HG02759 (cell line): Measurements from ENCODE around the gene PPA2.

ENCODE experiments used
- ATAC-seq: cut with Tn5 transposase; IDR thresholded peaks from one replicate; pipeline ENCODE4 v1.9.1; 2021; ENCODE audit warnings: mild to moderate bottlenecking, moderate library complexity; ENCODE audit not compliant: unreplicated experiment

PPA2 gene

DNA sequence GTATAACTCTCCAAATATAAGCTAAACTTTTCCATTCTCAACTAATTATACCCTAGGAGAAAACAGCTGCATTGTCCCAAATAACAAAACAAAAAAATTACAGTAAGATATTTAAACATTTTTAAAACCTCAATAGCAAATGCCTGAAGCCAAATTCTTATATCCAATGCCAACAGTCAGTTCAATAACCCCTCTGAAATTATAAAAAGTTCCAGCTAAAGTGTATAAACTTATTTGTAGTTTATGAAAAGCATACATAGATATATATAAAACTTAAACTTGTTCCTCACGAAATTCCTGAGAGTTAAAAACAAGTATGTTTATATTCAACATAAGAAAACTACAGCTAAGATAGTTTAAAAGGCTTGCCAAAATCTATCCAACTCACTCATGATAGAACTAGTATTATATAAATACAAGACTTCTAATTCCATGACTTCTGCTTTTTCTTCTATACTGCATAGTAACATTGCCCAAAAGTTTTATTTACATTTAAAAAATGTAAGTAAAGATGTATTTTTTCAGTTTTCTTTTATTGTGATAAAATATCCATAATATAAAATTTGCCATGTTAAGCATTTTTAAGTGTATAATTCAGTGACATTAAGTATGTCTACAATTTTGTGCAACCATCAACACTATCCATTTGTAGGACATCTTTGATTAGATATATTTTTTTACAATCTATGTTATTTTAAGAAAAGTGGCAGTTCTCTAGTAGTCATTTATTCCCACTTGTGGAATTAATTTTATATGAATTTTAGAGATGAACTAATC is 72.8 kb downstream of the PPA2 start:
- ATAC-seq: no peak

DNA sequence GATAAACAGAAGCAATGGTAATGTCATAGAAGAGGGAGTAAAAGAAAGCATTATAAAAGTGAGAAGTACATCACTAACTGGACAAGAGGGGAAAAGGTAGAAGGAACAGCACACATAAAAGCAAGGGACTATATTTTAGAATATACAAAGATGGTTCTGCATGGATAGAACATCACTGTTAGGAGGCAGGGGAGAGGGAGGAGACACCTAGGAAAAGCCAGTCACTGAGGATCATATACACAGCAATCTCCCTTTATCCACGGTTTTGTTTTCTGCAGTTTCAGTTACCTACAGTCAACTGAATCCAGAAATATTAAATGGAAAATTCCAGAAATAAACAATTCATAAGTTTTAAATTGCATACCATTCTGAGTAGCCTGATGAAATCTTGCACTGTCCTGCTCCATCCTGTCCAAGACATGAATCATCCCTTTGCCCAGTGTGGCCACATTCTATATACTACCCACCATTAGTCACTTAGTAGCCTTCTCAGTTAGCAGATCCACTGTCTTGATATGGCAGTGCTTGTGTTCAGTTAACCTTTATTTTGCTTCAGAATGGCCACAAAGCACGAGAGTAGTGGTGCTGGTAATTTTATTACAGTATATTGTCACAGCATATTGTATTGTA is 74.2 kb downstream of the PPA2 start:
- no peak for ATAC-seq

GRCh38 chr4:105392858-105393257 is 81.0 kb downstream of the PPA2 start:
- no peak for ATAC-seq

- no peak for ATAC-seq
Measured at GRCh38 chr4:105389167-105389566, 84.7 kb downstream of the PPA2 start.

GRCh38 chr4:105387466-105387865 is 86.4 kb downstream of the PPA2 start:
- ATAC-seq: no peak

GRCh38 chr4:105386012-105386411 is 87.8 kb downstream of the PPA2 start:
- ATAC-seq: no peak

- no peak for ATAC-seq
Measured at GRCh38 chr4:105374071-105374470, 99.8 kb downstream of the PPA2 start.

GRCh38 chr4:105373324-105373723 is 100.5 kb downstream of the PPA2 start:
- ATAC-seq: no peak

DNA sequence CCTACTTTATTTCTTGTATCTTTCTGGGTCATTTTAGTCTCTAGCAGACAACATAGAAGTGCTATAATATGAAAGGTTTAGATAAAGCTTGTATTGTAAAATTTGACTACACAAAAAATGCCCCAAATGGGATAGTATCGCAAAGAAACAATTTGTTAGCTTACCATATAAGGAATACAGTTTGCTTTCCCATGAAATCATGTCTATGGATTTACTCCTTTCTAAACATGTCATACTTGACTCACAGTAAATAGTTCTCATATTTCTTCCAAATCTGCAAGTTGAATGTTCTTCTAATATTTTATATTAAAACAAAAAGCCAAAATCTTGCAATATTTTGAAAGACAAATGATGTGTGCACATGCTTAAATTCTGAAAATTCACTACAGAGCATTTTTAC is 103.9 kb downstream of the PPA2 start:
- ATAC-seq: no peak

- no peak for ATAC-seq
Measured at GRCh38 chr4:105361053-105361452, 112.8 kb downstream of the PPA2 start.

GRCh38 chr4:105357258-105357980 is 116.4 kb downstream of the PPA2 start:
- ATAC-seq: no peak

DNA sequence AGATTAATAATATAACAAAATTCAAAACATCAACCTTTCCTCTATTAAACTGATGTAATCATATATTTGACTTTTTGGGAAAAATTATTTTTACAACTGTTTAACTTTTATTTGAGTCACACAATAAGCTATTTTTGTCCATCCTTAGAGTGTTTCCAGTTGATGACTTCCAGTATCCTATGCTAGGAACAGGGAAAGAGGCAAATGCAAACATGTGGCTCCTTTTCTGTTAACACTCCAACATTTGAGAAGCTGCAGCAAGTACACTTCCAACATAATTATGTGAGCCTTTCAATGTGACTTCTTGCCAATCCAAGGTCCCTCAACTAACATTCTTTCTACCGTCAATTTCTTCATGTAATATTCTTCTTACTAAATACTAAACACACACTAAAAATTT is 117.7 kb downstream of the PPA2 start:
- ATAC-seq: no peak

DNA sequence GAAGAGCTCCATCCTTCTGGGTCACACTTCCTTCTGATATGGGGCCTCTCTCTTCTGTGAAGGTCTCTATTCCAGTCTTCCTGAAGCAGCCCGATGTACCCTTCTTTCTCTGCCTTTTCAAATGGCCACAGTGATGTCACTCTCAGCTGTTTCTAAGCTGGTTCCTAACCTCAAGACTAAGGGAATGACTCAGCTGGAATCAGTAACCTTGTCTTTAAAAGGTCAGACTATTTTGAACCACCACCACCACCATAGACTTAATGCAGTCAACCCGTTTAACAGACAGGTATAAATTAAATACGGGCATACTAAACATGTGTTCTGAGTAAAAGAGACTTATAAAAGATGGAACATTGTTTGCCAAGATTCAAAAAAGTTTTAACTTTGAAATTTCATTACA is 121.0 kb downstream of the PPA2 start:
- ATAC-seq: peak; percentile 89

DNA sequence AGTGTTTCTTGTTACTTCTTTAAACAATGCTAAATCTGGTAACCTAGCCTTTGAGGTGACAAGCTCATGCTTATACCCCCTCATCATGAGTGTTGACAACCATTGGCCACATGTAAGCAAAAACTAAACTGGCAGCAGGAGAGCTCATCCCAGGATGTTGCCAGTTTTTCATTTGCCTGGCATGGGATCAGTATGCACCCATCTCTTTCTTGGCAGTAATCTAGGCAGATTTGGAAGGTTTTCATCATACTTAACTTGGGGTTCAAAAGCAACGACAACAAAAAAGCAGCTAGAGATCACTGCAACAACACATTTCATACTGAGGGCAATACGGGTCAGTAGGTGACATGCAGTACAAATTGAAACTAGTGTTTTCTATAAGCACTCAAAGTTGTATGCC is 122.0 kb downstream of the PPA2 start:
- no peak for ATAC-seq

GRCh38 chr4:105350859-105351490 is 122.9 kb downstream of the PPA2 start:
- no peak for ATAC-seq

GRCh38 chr4:105348719-105349118 is 125.1 kb downstream of the PPA2 start:
- no peak for ATAC-seq

- no peak for ATAC-seq
Measured at GRCh38 chr4:105346869-105347268, 127.0 kb downstream of the PPA2 start.

- ATAC-seq: no peak
Measured at GRCh38 chr4:105345838-105346237, 128.0 kb downstream of the PPA2 start.

DNA sequence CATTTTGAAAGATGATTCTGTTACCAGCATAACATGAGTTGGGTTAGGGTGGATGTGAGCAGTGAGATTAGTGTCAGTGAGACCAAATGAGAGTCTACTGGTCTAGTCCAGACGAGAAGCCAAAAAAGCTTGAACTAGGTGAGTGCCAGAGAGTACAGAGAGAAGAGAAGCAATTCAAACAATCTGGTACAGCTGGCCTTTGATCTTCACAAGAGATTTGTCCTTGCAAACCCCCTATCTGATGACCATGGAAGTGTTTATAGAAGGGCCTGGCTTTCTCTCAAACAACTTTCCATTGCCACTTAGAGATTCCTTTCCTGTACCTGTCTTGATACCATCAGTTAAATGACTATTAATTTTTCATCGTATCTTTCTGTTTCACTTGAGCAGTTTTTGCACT is 128.5 kb downstream of the PPA2 start:
- no peak for ATAC-seq

DNA sequence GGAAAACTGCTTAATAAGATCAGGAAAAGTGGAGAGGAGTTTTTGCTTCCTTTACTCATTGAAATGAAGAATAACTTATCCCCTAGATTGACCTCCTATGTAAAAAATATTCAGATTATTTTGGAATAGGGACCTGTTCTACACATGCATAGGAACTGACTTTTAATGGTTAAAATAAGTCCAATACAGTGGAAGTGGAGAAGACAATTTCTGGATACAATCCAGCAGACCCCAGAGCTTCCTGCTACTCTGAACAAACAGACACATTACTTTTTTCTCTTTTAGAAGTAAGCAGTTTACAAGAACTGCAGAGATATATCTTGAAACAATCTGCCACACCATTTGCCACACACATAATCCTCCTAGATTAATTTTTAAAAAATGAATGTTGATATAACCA is 129.7 kb downstream of the PPA2 start:
- no peak for ATAC-seq

DNA sequence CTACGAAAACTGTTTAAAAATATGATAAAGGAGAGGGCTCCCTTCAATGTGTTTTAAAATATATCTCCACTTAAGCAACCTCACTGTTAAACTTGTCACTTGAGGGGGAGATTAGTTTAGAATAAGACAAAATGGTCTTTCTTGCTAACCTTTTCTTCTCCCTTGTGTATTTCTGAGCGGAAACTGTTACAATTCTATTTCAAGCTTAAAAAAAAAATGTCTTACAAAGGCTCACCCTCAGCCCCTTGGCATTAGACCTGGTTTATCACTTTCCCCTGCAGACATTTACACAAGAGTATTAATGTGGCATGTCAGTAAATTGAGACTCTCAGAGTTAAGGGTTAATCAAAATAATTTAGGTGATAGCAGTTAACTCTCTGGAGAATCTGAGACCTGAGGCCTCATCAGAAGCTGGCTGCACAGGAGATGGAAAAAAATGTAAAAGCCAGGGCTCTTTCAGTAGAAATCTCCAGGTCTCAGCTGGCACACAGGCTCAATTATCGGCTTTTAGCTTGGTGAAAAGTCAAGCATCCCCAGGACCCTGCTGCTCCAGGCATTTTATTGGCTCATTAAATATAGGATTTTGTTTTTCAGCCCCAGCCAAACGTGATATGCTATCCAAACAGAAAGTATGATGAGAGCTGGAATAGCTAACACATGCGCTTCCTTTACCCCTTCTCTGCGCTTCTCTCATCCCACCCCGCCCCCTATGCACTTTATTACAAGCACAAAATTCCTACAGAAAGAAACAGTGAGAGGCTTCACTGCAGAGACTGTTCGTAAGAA is 130.5 kb downstream of the PPA2 start:
- ATAC-seq: no peak
